SU-DHL-6 (cell line): ENCODE measurements around the gene SLC4A1.

Experiments
- EZH2phosphoT487 ChIP-seq: fragments of 200-600 bp; sonication (generic), shearing (Covaris generic); conservative IDR thresholded peaks from 2 replicates; pipeline ENCODE4 v1.6.1; 2018; ENCODE audit warnings: mild to moderate bottlenecking, antibody characterized with exemption, low read length, moderate library complexity, mixed read lengths
- TF ChIP-seq, protein P1 (sequence below): fragments of 200-600 bp; sonication (generic); IDR thresholded peaks from one replicate; pipeline ENCODE4 v1.5.1; 2017; ENCODE audit warnings: antibody characterized with exemption, mild to moderate bottlenecking, low read length, moderate library complexity; ENCODE audit not compliant: insufficient read depth, poor library complexity, severe bottlenecking

DNA sequence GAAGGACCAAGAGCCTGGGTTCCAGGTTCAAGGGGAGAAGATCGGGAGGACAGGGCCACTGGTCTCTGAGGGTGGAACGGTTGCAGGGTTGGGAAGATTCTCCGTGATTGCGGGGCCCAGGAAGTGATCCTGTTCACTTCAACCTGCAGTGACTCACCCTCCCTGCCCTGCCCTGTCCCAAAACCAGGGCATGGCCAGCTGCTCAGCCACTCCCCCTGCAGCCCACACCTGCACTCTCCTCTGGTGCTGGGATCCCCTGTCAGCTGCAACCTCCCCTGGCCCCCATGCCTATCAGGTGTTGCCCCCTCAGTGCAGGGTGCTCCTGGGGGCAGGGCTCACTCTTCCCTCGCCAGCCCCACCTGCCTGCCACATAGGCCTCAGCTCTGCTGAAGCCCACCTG, 41.5 kb upstream of the SLC4A1 start:
- TF ChIP-seq, protein P1, sequence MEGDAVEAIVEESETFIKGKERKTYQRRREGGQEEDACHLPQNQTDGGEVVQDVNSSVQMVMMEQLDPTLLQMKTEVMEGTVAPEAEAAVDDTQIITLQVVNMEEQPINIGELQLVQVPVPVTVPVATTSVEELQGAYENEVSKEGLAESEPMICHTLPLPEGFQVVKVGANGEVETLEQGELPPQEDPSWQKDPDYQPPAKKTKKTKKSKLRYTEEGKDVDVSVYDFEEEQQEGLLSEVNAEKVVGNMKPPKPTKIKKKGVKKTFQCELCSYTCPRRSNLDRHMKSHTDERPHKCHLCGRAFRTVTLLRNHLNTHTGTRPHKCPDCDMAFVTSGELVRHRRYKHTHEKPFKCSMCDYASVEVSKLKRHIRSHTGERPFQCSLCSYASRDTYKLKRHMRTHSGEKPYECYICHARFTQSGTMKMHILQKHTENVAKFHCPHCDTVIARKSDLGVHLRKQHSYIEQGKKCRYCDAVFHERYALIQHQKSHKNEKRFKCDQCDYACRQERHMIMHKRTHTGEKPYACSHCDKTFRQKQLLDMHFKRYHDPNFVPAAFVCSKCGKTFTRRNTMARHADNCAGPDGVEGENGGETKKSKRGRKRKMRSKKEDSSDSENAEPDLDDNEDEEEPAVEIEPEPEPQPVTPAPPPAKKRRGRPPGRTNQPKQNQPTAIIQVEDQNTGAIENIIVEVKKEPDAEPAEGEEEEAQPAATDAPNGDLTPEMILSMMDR: no peak
- no peak for TF ChIP-seq EZH2phosphoT487
